K562 (cell line): Measurements from ENCODE around the gene USP7. TPM values are rescaled to one million over a fixed set of nuclear protein-coding genes. Genes with fewer than 3 reads are reported as not detected.

ENCODE experiments used
- ATAC-seq: fragments of 200-7000 bp; cut with Tn5 transposase; 3 replicates; pipeline ENCODE4 v1.9.1; 2020; ENCODE audit warnings: moderate library complexity
- BruUV-seq: library from RNA; stranded (reverse); fragments of 400-500 nt; replicated peaks from 2 replicates; lab custom pipeline; 2021; lab: Mats Ljungman, UMichigan
- CTCF ChIA-PET: fragments of 300-600 bp; formaldehyde crosslinking; extraction: SDS; loops from one replicate; lab custom pipeline; 2021; ENCODE audit warnings: low intra/inter-chr PET ratio; lab: Yijun Ruan, JAX
- POLR2A ChIA-PET: fragments of 300-600, 350-650 bp; sonication (Branson Sonifier 250); formaldehyde crosslinking; extraction: SDS; loops from one replicate; lab custom pipeline; 2021; ENCODE audit warnings: antibody characterized with exemption, inconsistent platforms; lab: Yijun Ruan, JAX
- DNase-seq, 4 experiments: peaks; one replicate each; pipeline versions ENCODE4 v3.0.0 to v3.0.0-alpha.2; 2011 to 2018; ENCODE audit warnings: low spot score in 3 of 4, mixed read lengths in 3 of 4; ENCODE audit errors: extremely low read depth in 1 of 4
- FAIRE-seq: peaks from 2 replicates; lab custom pipeline; 2011; peaks lifted over from hg19 to GRCh38; lab: Jason Lieb, UNC
- H2AFZ ChIP-seq: 2 replicates; pipeline ENCODE4 v1.6.0; 2011; ENCODE audit warnings: low read depth, low read length, control low read depth, inconsistent platforms
- H3K27ac ChIP-seq: fragments of 200-600 bp; 3 replicates; pipeline ENCODE4 v1.8.0; 2011; ENCODE audit warnings: low read depth, mild to moderate bottlenecking, control low read depth, inconsistent platforms, low read length, moderate library complexity, mixed read lengths; ENCODE audit errors: extremely low read depth
- H3K27me3 ChIP-seq, 2 experiments: fragments of 300-600 bp in 1 of 2; 2 replicates in 1 of 2; 3 replicates in 1 of 2; pipeline versions ENCODE4 v1.6.0 to v1.8.0; 2011; ENCODE audit warnings: inconsistent platforms in 2 of 2, low read length in 2 of 2, mild to moderate bottlenecking in 1 of 2, mixed read lengths in 1 of 2, moderate library complexity in 1 of 2; ENCODE audit not compliant: control insufficient read depth in 2 of 2, insufficient read depth in 2 of 2
- H3K36me3 ChIP-seq: fragments of 300-600 bp; 3 replicates; pipeline ENCODE4 v1.8.0; 2011; ENCODE audit warnings: mild to moderate bottlenecking, low read length, inconsistent platforms; ENCODE audit not compliant: control insufficient read depth, insufficient read depth
- H3K4me1 ChIP-seq, 2 experiments: fragments of 200-600 bp in 1 of 2; replicated peaks in 1 of 2; 2 replicates in 1 of 2; 3 replicates in 1 of 2; pipeline versions ENCODE4 v1.5.1 to v1.8.0; 2011; ENCODE audit warnings: inconsistent platforms in 2 of 2, low read length in 2 of 2, mild to moderate bottlenecking in 1 of 2, mixed read lengths in 1 of 2, moderate library complexity in 1 of 2; ENCODE audit not compliant: control insufficient read depth in 2 of 2, insufficient read depth in 2 of 2
- H3K4me2 ChIP-seq: 2 replicates; pipeline ENCODE4 v1.6.1; 2011; ENCODE audit warnings: low read length, control low read depth, inconsistent platforms, mixed read lengths; ENCODE audit not compliant: insufficient read depth
- H3K4me3 ChIP-seq: fragments of 200-600 bp; sonication (generic), shearing (Covaris generic); 2 replicates; pipeline ENCODE4 v1.5.1; 2016; ENCODE audit warnings: control low read depth, inconsistent platforms
- H3K79me2 ChIP-seq: fragments of 200-600 bp; 3 replicates; pipeline ENCODE4 v1.8.0; 2011; ENCODE audit warnings: low read length, inconsistent platforms; ENCODE audit not compliant: control insufficient read depth, insufficient read depth
- H3K9ac ChIP-seq, 2 experiments: 2 replicates each; pipeline versions ENCODE4 v1.6.0 to v1.6.1; 2011; ENCODE audit warnings: low read depth in 2 of 2, low read length in 2 of 2, control low read depth in 1 of 2, inconsistent platforms in 1 of 2, mild to moderate bottlenecking in 1 of 2, mixed read lengths in 1 of 2; ENCODE audit not compliant: insufficient read depth in 1 of 2
- H3K9me1 ChIP-seq: one replicate; pipeline ENCODE4 v1.6.0; 2011; ENCODE audit warnings: inconsistent platforms, mild to moderate bottlenecking, low read length, moderate library complexity; ENCODE audit not compliant: control insufficient read depth, insufficient read depth
- H3K9me3 ChIP-seq: replicated peaks from 2 replicates; pipeline ENCODE4 v1.5.1; 2011; ENCODE audit warnings: low read depth, low read length, inconsistent platforms; ENCODE audit not compliant: control insufficient read depth, insufficient read depth
- H4K20me1 ChIP-seq: replicated peaks from 2 replicates; pipeline ENCODE4 v1.6.1; 2011; ENCODE audit warnings: low read length, inconsistent platforms, mixed read lengths; ENCODE audit not compliant: control insufficient read depth, insufficient read depth
- FOS ChIP-seq: IDR thresholded peaks from 3 replicates; pipeline ENCODE4 v1.6.1; 2011; ENCODE audit not compliant: insufficient read length; ENCODE audit errors: extremely low read depth
- FOXO4 ChIP-seq: fragments of 450-650 bp; formaldehyde crosslinking; IDR thresholded peaks from 2 replicates; pipeline ENCODE4 v1.4.0; 2020; ENCODE audit warnings: mild to moderate bottlenecking, moderate library complexity
- HDGF ChIP-seq: fragments of 450-650 bp; IDR thresholded peaks from 2 replicates; pipeline ENCODE4 v1.6.1; 2016
- HNRNPLL ChIP-seq: fragments of 200-400 bp; formaldehyde crosslinking; IDR thresholded peaks from 2 replicates; pipeline ENCODE4 v1.6.1; 2017; ENCODE audit warnings: low read length, low read depth, mild to moderate bottlenecking; ENCODE audit not compliant: poor library complexity, severe bottlenecking
- HOMEZ ChIP-seq: fragments of 250-450 bp; sonication (Bioruptor Pico); IDR thresholded peaks from 2 replicates; pipeline ENCODE4 v1.4.0; 2020; ENCODE audit warnings: mild to moderate bottlenecking, moderate library complexity
- MLLT1 ChIP-seq, 2 experiments: fragments of 450-650 bp; IDR thresholded peaks; 2 replicates each; pipeline ENCODE4 v1.6.1; 2016
- NR2C1 ChIP-seq, 2 experiments: fragments of 450-650 bp; IDR thresholded peaks; 2 replicates each; pipeline ENCODE4 v1.6.1; 2017; ENCODE audit warnings: mild to moderate bottlenecking in 2 of 2, antibody characterized with exemption in 1 of 2, inconsistent platforms in 1 of 2, missing compliant biosample characterization in 1 of 2, missing genetic modification characterization in 1 of 2
- PTBP1 ChIP-seq: fragments of 200-400 bp; formaldehyde crosslinking; IDR thresholded peaks from 2 replicates; pipeline ENCODE4 v1.6.1; 2017; ENCODE audit warnings: low read depth, low read length
- RBFOX2 ChIP-seq: fragments of 200-400 bp; formaldehyde crosslinking; IDR thresholded peaks from 2 replicates; pipeline ENCODE4 v1.6.1; 2017; ENCODE audit warnings: low read depth, mild to moderate bottlenecking, low read length, moderate library complexity
- STAT5B ChIP-seq: fragments of 250-450 bp; sonication (Bioruptor Pico); IDR thresholded peaks from 2 replicates; pipeline ENCODE4 v1.8.0; 2021; ENCODE audit warnings: mild to moderate bottlenecking, inconsistent platforms
- TBP ChIP-seq: optimal IDR thresholded peaks from 2 replicates; pipeline ENCODE3; 2011; ENCODE audit warnings: low read depth, low read length, improper control_type of control experiment
- ZBTB8A ChIP-seq: fragments of 450-650 bp; IDR thresholded peaks from 2 replicates; pipeline ENCODE4 v1.6.1; 2018; ENCODE audit warnings: mild to moderate bottlenecking, moderate library complexity; ENCODE audit not compliant: partially characterized antibody
- ZC3H4 ChIP-seq: sonication (generic); formaldehyde crosslinking; IDR thresholded peaks from 2 replicates; pipeline ENCODE4 v1.9.0; 2021; ENCODE audit warnings: missing genetic modification reagents, borderline replicate concordance
- ZNF696 ChIP-seq: fragments of 250-450 bp; sonication (Bioruptor Pico); conservative IDR thresholded peaks from 2 replicates; pipeline ENCODE4 v1.4.0; 2020; ENCODE audit warnings: mild to moderate bottlenecking, moderate library complexity
- WGBS: fragments of 100-300 bp; shearing (Covaris generic); methylation state at CpG from one replicate; pipeline ENCODE4 v1.1.6; 2016; ENCODE audit warnings: low coverage, mixed read lengths; ENCODE audit not compliant: insufficient coverage; ENCODE audit errors: missing lambda C conversion rate; 5-methylcytosine and 5-hydroxymethylcytosine counted together
- in situ Hi-C: fragments of 300-500 bp; cut with MboI; formaldehyde crosslinking; loops from 4 replicates; pipeline ENCODE4 v1.15.0; 2018; ENCODE audit warnings: inconsistent platforms, mixed read lengths
- intact Hi-C: fragments of 100-400 bp; cut with micrococcal nuclease; formaldehyde crosslinking; loops from 2 replicates; pipeline ENCODE4 v1.14.2; 2022
- polyA plus RNA-seq, 8 experiments: library from polyadenylated mRNA; depleted of rRNA in 4 of 8; stranded (reverse) in 5 of 8; unstranded in 3 of 8; fragments of >200 nt; fragmentation: Nextera tagmentation in 2 of 8; fragmentation: Illumina TruSeq in 1 of 8; extraction: Ambion mirVana in 2 of 8; extraction: Trizol in 1 of 8; gene quantifications; 2 replicates each; pipeline versions ENCODE4 v1.2.1 to v1.2.3, GENCODE V29; 2011 to 2014; ENCODE audit warnings: inconsistent platforms in 1 of 8, missing spikeins in 1 of 8
- total RNA-seq, 7 experiments: library from RNA; depleted of rRNA in 6 of 7; stranded (reverse); fragments of >200 nt in 6 of 7; fragmentation: Illumina TruSeq in 2 of 7; extraction: Trizol in 2 of 7; gene quantifications; 2 replicates each; pipeline versions ENCODE4 v1.2.1 to v1.2.3, GENCODE V29; 2011 to 2021; ENCODE audit warnings: low replicate concordance in 1 of 7

The USP7 gene
- total and polyA plus RNA-seq, 9 of the 15 experiments (the other 6 are each of a cell fraction or from before 2014, with no cell fraction given), result 17.1 to 145 (median 57.9) TPM

GRCh38 chr16:8868416-8869211 lies 95.1 kb downstream of the USP7 start, which contains the start of gene CARHSP1:
Gene CARHSP1 (minus strand): TSS chr16:8869006. CDS start chr16:8859328, 9,678 bp downstream.
- no peaks in the 10 kb centered on the region for H3K9me3 ChIP-seq
- CTCF ChIA-PET, result no interaction called here
- DNase-seq (peak; percentile 95 to 99 (median 98)), ATAC-seq (peak; percentile 82), FAIRE-seq (peak; percentile 60)
- peaks cover 46% of the 10 kb centered on the region for H3K79me2 ChIP-seq
- H4K20me1 ChIP-seq, result peaks cover 35% of the 10 kb centered on the region
- H2AFZ ChIP-seq, result peak within 1 kb of the TSS; percentile 93
- peaks cover 13% of the 10 kb centered on the region; the same call in 1 of the 3 replicates for H3K36me3 ChIP-seq
- intact Hi-C loops, result no loop called here
- POLR2A ChIA-PET, result interaction anchor here (0.6 to 1.5 kb wide), 10 partner anchors 10 to 309 kb away, joined by 3 to 9 read pairs (median 3); no protein-coding TSS in a partner anchor
- H3K27ac ChIP-seq, result peak within 1 kb of the TSS; percentile 85
- peaks cover 47 to 68% of the 10 kb centered on the region in 2 experiments for H3K4me1 ChIP-seq
- peak within 1 kb of the TSS; percentile 62 for H3K4me3 ChIP-seq
- H3K9ac ChIP-seq, result peak within 1 kb of the TSS; percentile 74 to 89
- BruUV-seq, result no TSS peak
- H3K27me3 ChIP-seq, result no peaks in the 10 kb centered on the region
- WGBS, result 1% methylated on average over 23 of the region's 83 CpGs
- H3K9me1 ChIP-seq, result peaks cover 13% of the 10 kb centered on the region
- in situ Hi-C loops, result no loop called here
- H3K4me2 ChIP-seq, result peak within 1 kb of the TSS; percentile 84
- TF ChIP-seq FOS (no peak), STAT5B (CRISPR knock-in tag) (no peak), HOMEZ (CRISPR knock-in tag) (no peak), RBFOX2 (peak; percentile 86), HDGF (no peak), NR2C1 (IDR thresholded peaks at IDR 0.05) (no peak), NR2C1 (tag; IDR thresholded peaks at IDR 0.05) (no peak), ZC3H4 (CRISPR knock-in tag) (no peak), ZBTB8A (no peak), TBP (peak; percentile 64), PTBP1 (no peak), HNRNPLL (peak; percentile 45), ZNF696 (CRISPR knock-in tag) (no peak), FOXO4 (CRISPR knock-in tag) (no peak), MLLT1 (IDR thresholded peaks at IDR 0.05) (peak in 1 of 2 experiments; percentile 41; a peak in 1 of 4 replicates)
